Astrocyte (in vitro differentiated cells and primary cell): ENCODE data around the gene EMID1. TPM values are rescaled to one million over a fixed set of nuclear protein-coding genes. Genes with fewer than 3 reads are reported as not detected.
"Not testable (repeated sequence)": the region's sequence is repeated elsewhere in the genome, so short reads cannot be mapped to it uniquely, and the experiment has no call there.

Experiments
- DNase-seq: peaks from one replicate; pipeline ENCODE4 v3.0.0-alpha.2; 2010; ENCODE audit warnings: low read depth
- FAIRE-seq: peaks from 2 replicates; lab custom pipeline; 2011; peaks lifted over from hg19 to GRCh38; lab: Jason Lieb, UNC
- H2AFZ ChIP-seq: 2 replicates; pipeline ENCODE4 v1.6.0; 2012; ENCODE audit warnings: low read depth, low read length, inconsistent platforms
- H3K27ac ChIP-seq: 2 replicates; pipeline ENCODE4 v1.5.1; 2011; ENCODE audit warnings: low read depth, low read length, inconsistent platforms
- H3K27me3 ChIP-seq: 2 replicates; pipeline ENCODE4 v1.6.0; 2011; ENCODE audit warnings: low read length, inconsistent platforms; ENCODE audit not compliant: insufficient read depth
- H3K36me3 ChIP-seq: 2 replicates; pipeline ENCODE4 v1.5.1; 2011; ENCODE audit warnings: low read length, inconsistent platforms; ENCODE audit not compliant: insufficient read depth
- H3K4me1 ChIP-seq: 2 replicates; pipeline ENCODE4 v1.5.1; 2011; ENCODE audit warnings: low read length, inconsistent platforms; ENCODE audit not compliant: insufficient read depth
- H3K4me2 ChIP-seq: 2 replicates; pipeline ENCODE4 v1.6.0; 2012; ENCODE audit warnings: low read length, inconsistent platforms
- H3K4me3 ChIP-seq: 2 replicates; pipeline ENCODE4 v1.5.1; 2011; ENCODE audit warnings: low read depth, mild to moderate bottlenecking, low read length, inconsistent platforms; ENCODE audit not compliant: insufficient read depth
- H3K79me2 ChIP-seq: 2 replicates; pipeline ENCODE4 v1.6.0; 2012; ENCODE audit warnings: mild to moderate bottlenecking, low read length, inconsistent platforms; ENCODE audit not compliant: insufficient read depth
- H3K9ac ChIP-seq: 2 replicates; pipeline ENCODE4 v1.6.0; 2012; ENCODE audit warnings: mild to moderate bottlenecking, low read length, inconsistent platforms
- H3K9me3 ChIP-seq: 2 replicates; pipeline ENCODE4 v1.5.1; 2012; ENCODE audit warnings: low read depth, mild to moderate bottlenecking, low read length, inconsistent platforms; ENCODE audit not compliant: insufficient read depth
- H4K20me1 ChIP-seq: 2 replicates; pipeline ENCODE4 v1.6.0; 2012; ENCODE audit warnings: low read length, inconsistent platforms; ENCODE audit not compliant: insufficient read depth
- H3K27ac Mint-ChIP-seq: one replicate; pipeline ENCODE4 v1.8.0; 2021; ENCODE audit warnings: mild to moderate bottlenecking, mixed read lengths; ENCODE audit not compliant: unreplicated experiment
- H3K27me3 Mint-ChIP-seq: one replicate; pipeline ENCODE4 v1.8.0; 2021; ENCODE audit warnings: low read depth, mixed read lengths; ENCODE audit not compliant: unreplicated experiment
- H3K36me3 Mint-ChIP-seq: one replicate; pipeline ENCODE4 v1.8.0; 2021; ENCODE audit warnings: low read depth, mixed read lengths; ENCODE audit not compliant: unreplicated experiment
- H3K4me1 Mint-ChIP-seq: one replicate; pipeline ENCODE4 v1.8.0; 2021; ENCODE audit warnings: low read depth, mixed read lengths; ENCODE audit not compliant: unreplicated experiment
- H3K4me3 Mint-ChIP-seq: one replicate; pipeline ENCODE4 v1.8.0; 2021; ENCODE audit warnings: mild to moderate bottlenecking, moderate library complexity, mixed read lengths; ENCODE audit not compliant: unreplicated experiment
- H3K9me3 Mint-ChIP-seq: one replicate; pipeline ENCODE4 v1.8.0; 2021; ENCODE audit warnings: mild to moderate bottlenecking, mixed read lengths; ENCODE audit not compliant: unreplicated experiment
- CTCF ChIP-seq: IDR thresholded peaks from 2 replicates; pipeline ENCODE4 v1.5.1; 2011; ENCODE audit warnings: low read depth, mild to moderate bottlenecking, inconsistent platforms, low read length, moderate library complexity; ENCODE audit not compliant: insufficient read depth
- EZH2 ChIP-seq: IDR thresholded peaks from 2 replicates; pipeline ENCODE4 v1.6.1; 2012; ENCODE audit warnings: mild to moderate bottlenecking, low read length, inconsistent platforms; ENCODE audit not compliant: insufficient read depth
- total RNA-seq: library from RNA; stranded (reverse); gene quantifications from 2 replicates; pipeline ENCODE4 v1.2.1, GENCODE V29; 2021

EMID1 gene
- total RNA-seq, 1 donor from 2014 or later, result 0.34 TPM

- H3K4me1 ChIP-seq, result no peaks in the 10 kb centered on the region
These were observed 26.6 kb downstream of the EMID1 start for GRCh38 chr22:29231971-29232959.

DNA sequence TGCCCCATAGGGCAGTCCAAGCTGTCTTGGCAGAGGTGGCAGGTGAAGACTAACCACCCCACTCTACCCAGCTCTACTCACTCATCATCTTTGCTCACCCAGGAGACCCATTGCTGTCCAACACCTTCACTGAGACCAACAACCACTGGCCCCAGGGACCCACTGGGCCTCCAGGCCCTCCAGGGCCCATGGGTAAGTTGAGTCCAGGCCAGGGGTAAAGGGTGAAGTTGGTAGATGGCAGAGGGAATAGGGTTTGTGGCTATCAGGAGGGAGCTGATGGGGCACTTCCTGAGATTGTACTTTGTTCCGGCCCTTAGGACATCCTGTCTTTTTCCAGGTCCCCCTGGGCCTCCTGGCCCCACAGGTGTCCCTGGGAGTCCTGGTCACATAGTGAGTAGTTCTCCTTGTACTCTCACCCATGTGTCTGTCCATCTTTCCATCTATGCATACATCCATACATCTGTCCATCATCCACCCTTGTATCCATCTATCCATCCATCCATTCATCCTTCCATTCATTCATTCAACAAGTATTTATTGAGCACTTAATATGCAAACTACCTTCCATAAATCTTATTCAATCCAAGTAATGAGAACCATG lies 27.7 kb downstream of the EMID1 start:
- Histone ChIP-seq H2AFZ (no peak overlapping the region), H3K4me3 (no peak overlapping the region), H3K9ac (no peak overlapping the region), H3K9me3 (peaks cover 5% of the 10 kb centered on the region), H3K4me1 (no peaks in the 10 kb centered on the region), H4K20me1 (no peaks in the 10 kb centered on the region), H3K79me2 (no peaks in the 10 kb centered on the region), H3K4me2 (no peak overlapping the region), H3K27ac (no peak overlapping the region), H3K36me3 (no peaks in the 10 kb centered on the region), H3K27me3 (no peaks in the 10 kb centered on the region)
- Mint-ChIP-seq H3K9me3 (peaks cover 5% of the 10 kb centered on the region), H3K4me3 (no peak overlapping the region), H3K36me3 (peaks cover 2% of the 10 kb centered on the region), H3K4me1 (no peaks in the 10 kb centered on the region), H3K27me3 (peaks cover 6% of the 10 kb centered on the region), H3K27ac (no peak overlapping the region)
- DNase-seq (no peak), FAIRE-seq (no peak)
- TF ChIP-seq CTCF (no peak), EZH2 (no peak)

More at GRCh38 chr22:29231971-29232959, 26.6 kb downstream of the EMID1 start:
- Mint-ChIP-seq H3K9me3 (peaks cover 5% of the 10 kb centered on the region), H3K27me3 (peaks cover 6% of the 10 kb centered on the region), H3K27ac (no peak overlapping the region), H3K4me1 (no peaks in the 10 kb centered on the region), H3K36me3 (peaks cover 2% of the 10 kb centered on the region), H3K4me3 (no peak overlapping the region)
- Histone ChIP-seq H3K79me2 (no peaks in the 10 kb centered on the region), H2AFZ (no peak overlapping the region), H4K20me1 (no peaks in the 10 kb centered on the region), H3K4me3 (no peak overlapping the region), H3K4me2 (no peak overlapping the region), H3K9me3 (peaks cover 5% of the 10 kb centered on the region), H3K36me3 (no peaks in the 10 kb centered on the region), H3K27me3 (no peaks in the 10 kb centered on the region), H3K27ac (no peak overlapping the region), H3K9ac (no peak overlapping the region)
- no peak for TF ChIP-seq CTCF
- TF ChIP-seq EZH2, result no peak
- DNase-seq, result no peak
- no peak for FAIRE-seq

GRCh38 chr22:29240481-29240880 lies 34.8 kb downstream of the EMID1 start:
- H3K4me3 Mint-ChIP-seq, H3K9me3 ChIP-seq, H3K79me2 ChIP-seq, H3K4me1 Mint-ChIP-seq, FAIRE-seq, H3K4me2 ChIP-seq, DNase-seq, H3K36me3 Mint-ChIP-seq, H3K36me3 ChIP-seq, H2AFZ ChIP-seq, H3K4me1 ChIP-seq, H3K27me3 ChIP-seq, H3K9ac ChIP-seq, H3K27ac Mint-ChIP-seq, H3K27ac ChIP-seq, H4K20me1 ChIP-seq, H3K4me3 ChIP-seq: not testable (repeated sequence)
- peaks cover 12% of the 10 kb centered on the region for H3K27me3 Mint-ChIP-seq
- H3K9me3 Mint-ChIP-seq, result peaks cover 17% of the 10 kb centered on the region
